Epidermal melanocyte (primary cell): ENCODE results near the gene TMCC1.
"Not testable (repeated sequence)": the region's sequence is repeated elsewhere in the genome, so short reads cannot be mapped to it uniquely, and the experiment has no call there.

ENCODE experiments used
- DNase-seq: peaks from one replicate; pipeline ENCODE4 v3.0.0; 2011; ENCODE audit warnings: low spot score; ENCODE audit not compliant: insufficient read length

The TMCC1 gene

GRCh38 chr3:129655291-129655700 lies 238.2 kb downstream of the TMCC1 start:
- DNase-seq, result no peak

GRCh38 chr3:129654131-129654530 lies 239.4 kb downstream of the TMCC1 start:
- DNase-seq, result no peak

- no peak for DNase-seq
These were observed 240.5 kb downstream of the TMCC1 start for GRCh38 chr3:129653019-129653418.

- DNase-seq, result peak; percentile 20
These were observed 241.9 kb downstream of the TMCC1 start for GRCh38 chr3:129651435-129652202.

- DNase-seq, result peak; percentile 32
These were observed 243.1 kb downstream of the TMCC1 start for GRCh38 chr3:129650256-129650872.

GRCh38 chr3:129648391-129648790 lies 245.1 kb downstream of the TMCC1 start:
- no peak for DNase-seq

- no peak for DNase-seq
These were observed 248.2 kb downstream of the TMCC1 start for GRCh38 chr3:129645286-129645685.

- DNase-seq, result no peak
These were observed 248.7 kb downstream of the TMCC1 start for GRCh38 chr3:129644836-129645235.

- DNase-seq, result not testable (repeated sequence)
These were observed 251.8 kb downstream of the TMCC1 start for GRCh38 chr3:129641567-129642260.

- not testable (repeated sequence) for DNase-seq
These were observed 252.5 kb downstream of the TMCC1 start for GRCh38 chr3:129640985-129641384.

GRCh38 chr3:129638481-129638880 lies 255.0 kb downstream of the TMCC1 start:
- DNase-seq, result no peak

- no peak for DNase-seq
These were observed 257.4 kb downstream of the TMCC1 start for GRCh38 chr3:129636082-129636481.

- DNase-seq, result no peak
These were observed 257.9 kb downstream of the TMCC1 start for GRCh38 chr3:129635656-129636055.

GRCh38 chr3:129633751-129634481 lies 259.6 kb downstream of the TMCC1 start:
- no peak for DNase-seq

- DNase-seq, result no peak
These were observed 260.5 kb downstream of the TMCC1 start for GRCh38 chr3:129632977-129633376.

- DNase-seq, result no peak
These were observed 261.0 kb downstream of the TMCC1 start for GRCh38 chr3:129632556-129632955.

- DNase-seq, result no peak
These were observed 261.5 kb downstream of the TMCC1 start for GRCh38 chr3:129632056-129632455.

- DNase-seq, result no peak
These were observed 264.5 kb downstream of the TMCC1 start for GRCh38 chr3:129629011-129629410.

GRCh38 chr3:129628169-129628522 lies 265.4 kb downstream of the TMCC1 start:
- DNase-seq, result no peak

GRCh38 chr3:129627350-129628168 lies 266.0 kb downstream of the TMCC1 start:
- peak; percentile 64 for DNase-seq
